H9 (cell line): ENCODE data around the gene SCFD2. TPM values are rescaled to one million over a fixed set of nuclear protein-coding genes. Genes with fewer than 3 reads are reported as not detected.

Experiments
- DNase-seq: peaks from one replicate; pipeline ENCODE4 v3.0.0-alpha.2; 2017
- H2AFZ ChIP-seq: one replicate; pipeline ENCODE4 v1.6.1; 2013; ENCODE audit warnings: mild to moderate bottlenecking, low read length, control low read depth, moderate library complexity
- H2AK5ac ChIP-seq: 2 replicates; pipeline ENCODE4 v1.6.1; 2013; ENCODE audit warnings: low read length, control low read depth, mixed read lengths; ENCODE audit not compliant: insufficient read length
- H2BK120ac ChIP-seq: one replicate; pipeline ENCODE4 v1.6.1; 2013; ENCODE audit warnings: low read depth, mild to moderate bottlenecking, low read length, control low read depth, inconsistent platforms; ENCODE audit not compliant: poor library complexity, severe bottlenecking
- H2BK12ac ChIP-seq: 2 replicates; pipeline ENCODE4 v1.6.1; 2013; ENCODE audit warnings: low read length, control low read depth, mixed read lengths, low read depth; ENCODE audit not compliant: insufficient read length
- H2BK15ac ChIP-seq: 2 replicates; pipeline ENCODE4 v1.6.1; 2013; ENCODE audit warnings: low read depth, low read length, control low read depth
- H2BK20ac ChIP-seq: one replicate; pipeline ENCODE4 v1.6.1; 2013; ENCODE audit warnings: low read depth, mild to moderate bottlenecking, low read length, control low read depth, inconsistent platforms; ENCODE audit not compliant: poor library complexity, severe bottlenecking
- H2BK5ac ChIP-seq: 2 replicates; pipeline ENCODE4 v1.6.1; 2013; ENCODE audit warnings: low read length, control low read depth, mixed read lengths; ENCODE audit not compliant: insufficient read length
- H3K14ac ChIP-seq: 2 replicates; pipeline ENCODE4 v1.6.1; 2013; ENCODE audit warnings: low read length, control low read depth; ENCODE audit not compliant: insufficient read depth
- H3K18ac ChIP-seq: 2 replicates; pipeline ENCODE4 v1.6.1; 2013; ENCODE audit warnings: low read depth, mild to moderate bottlenecking, mixed read lengths, low read length, control low read depth; ENCODE audit not compliant: insufficient read length
- H3K23ac ChIP-seq: 2 replicates; pipeline ENCODE4 v1.6.1; 2013; ENCODE audit warnings: low read length, control low read depth, mixed read lengths, low read depth; ENCODE audit not compliant: insufficient read length
- H3K23me2 ChIP-seq: 2 replicates; pipeline ENCODE4 v1.6.1; 2013; ENCODE audit warnings: low read depth, mild to moderate bottlenecking, mixed read lengths, low read length, control low read depth; ENCODE audit not compliant: insufficient read length, poor library complexity, severe bottlenecking
- H3K27ac ChIP-seq: 2 replicates; pipeline ENCODE4 v1.5.1; 2013; ENCODE audit warnings: low read length, control low read depth, mixed read lengths, low read depth; ENCODE audit not compliant: insufficient read length
- H3K27me3 ChIP-seq: 2 replicates; pipeline ENCODE4 v1.6.1; 2013; ENCODE audit warnings: low read length, control low read depth, inconsistent platforms; ENCODE audit not compliant: insufficient read depth
- H3K4ac ChIP-seq: 2 replicates; pipeline ENCODE4 v1.6.1; 2013; ENCODE audit warnings: low read depth, mild to moderate bottlenecking, control low read depth, inconsistent platforms, low read length, moderate library complexity
- H3K4me1 ChIP-seq: 2 replicates; pipeline ENCODE4 v1.6.1; 2013; ENCODE audit warnings: low read length, control low read depth, inconsistent platforms; ENCODE audit not compliant: insufficient read depth
- H3K4me2 ChIP-seq: 2 replicates; pipeline ENCODE4 v1.6.1; 2013; ENCODE audit warnings: low read length, control low read depth, mixed read lengths; ENCODE audit not compliant: insufficient read length, insufficient read depth
- H3K56ac ChIP-seq: 2 replicates; pipeline ENCODE4 v1.6.1; 2013; ENCODE audit warnings: low read depth, mild to moderate bottlenecking, mixed read lengths, low read length, control low read depth; ENCODE audit not compliant: insufficient read length
- H3K79me1 ChIP-seq: 2 replicates; pipeline ENCODE4 v1.6.1; 2013; ENCODE audit warnings: low read depth, mild to moderate bottlenecking, moderate library complexity, low read length, control low read depth, inconsistent platforms; ENCODE audit not compliant: insufficient read depth, poor library complexity, severe bottlenecking
- H3K79me2 ChIP-seq: 2 replicates; pipeline ENCODE4 v1.6.1; 2013; ENCODE audit warnings: low read length, control low read depth, inconsistent platforms; ENCODE audit not compliant: insufficient read depth
- H3K9ac ChIP-seq: 2 replicates; pipeline ENCODE4 v1.6.1; 2013; ENCODE audit warnings: low read length, control low read depth, mixed read lengths; ENCODE audit not compliant: insufficient read length; ENCODE audit errors: extremely low read depth
- H3K9me3 ChIP-seq: one replicate; pipeline ENCODE4 v1.6.1; 2013; ENCODE audit warnings: low read depth, low read length, inconsistent platforms; ENCODE audit not compliant: control insufficient read depth
- H3T11ph ChIP-seq: one replicate; pipeline ENCODE4 v1.6.1; 2013; ENCODE audit warnings: mild to moderate bottlenecking, low read length, control low read depth, inconsistent platforms
- H4K20me1 ChIP-seq: one replicate; pipeline ENCODE4 v1.6.1; 2013; ENCODE audit not compliant: control insufficient read depth, insufficient read length, insufficient read depth
- H4K5ac ChIP-seq: 2 replicates; pipeline ENCODE4 v1.6.1; 2013; ENCODE audit warnings: low read depth, mild to moderate bottlenecking, mixed read lengths, low read length, control low read depth; ENCODE audit not compliant: insufficient read length
- H4K8ac ChIP-seq: replicated peaks from 2 replicates; pipeline ENCODE4 v1.6.1; 2013; ENCODE audit warnings: low read length, control low read depth, mixed read lengths, low read depth; ENCODE audit not compliant: insufficient read length
- H4K91ac ChIP-seq: 2 replicates; pipeline ENCODE4 v1.6.1; 2013; ENCODE audit warnings: low read depth, mild to moderate bottlenecking, moderate library complexity, mixed read lengths, low read length, control low read depth; ENCODE audit not compliant: insufficient read length
- H3K27ac Mint-ChIP-seq, 3 experiments: 2 replicates in 2 of 3; 3 replicates in 1 of 3; pipeline ENCODE4 v1.8.0; 2020 to 2021; ENCODE audit warnings: mixed read lengths in 3 of 3, mild to moderate bottlenecking in 1 of 3, moderate library complexity in 1 of 3
- H3K27me3 Mint-ChIP-seq: 2 replicates; pipeline ENCODE4 v1.8.0; 2021; ENCODE audit warnings: low read depth, mild to moderate bottlenecking, moderate library complexity, mixed read lengths
- H3K36me3 Mint-ChIP-seq, 3 experiments: 2 replicates in 2 of 3; 3 replicates in 1 of 3; pipeline ENCODE4 v1.8.0; 2020 to 2021; ENCODE audit warnings: low read depth in 3 of 3, mixed read lengths in 3 of 3; ENCODE audit not compliant: insufficient read depth in 1 of 3
- H3K4me1 Mint-ChIP-seq, 2 experiments: 2 replicates each; pipeline ENCODE4 v1.8.0; 2020; ENCODE audit warnings: mixed read lengths in 2 of 2
- H3K4me3 Mint-ChIP-seq, 2 experiments: 2 replicates in 1 of 2; 3 replicates in 1 of 2; pipeline ENCODE4 v1.8.0; 2020 to 2021; ENCODE audit warnings: mild to moderate bottlenecking in 2 of 2, mixed read lengths in 2 of 2, moderate library complexity in 1 of 2
- H3K9me3 Mint-ChIP-seq, 2 experiments: 2 replicates in 1 of 2; 3 replicates in 1 of 2; pipeline ENCODE4 v1.8.0; 2020; ENCODE audit warnings: mild to moderate bottlenecking in 2 of 2, mixed read lengths in 2 of 2, moderate library complexity in 1 of 2
- WGBS: extraction: QIAGEN DNeasy Blood & Tissue Kit; methylation state at CpG from one replicate; pipeline ENCODE4 v1.1.7; 2013; ENCODE audit warnings: missing lambda C conversion rate, low lambda C conversion rate, mixed read lengths; ENCODE audit not compliant: insufficient read length; ENCODE audit errors: extremely low coverage; 5-methylcytosine and 5-hydroxymethylcytosine counted together
- total RNA-seq: library from RNA; stranded (reverse); gene quantifications from 2 replicates; pipeline ENCODE4 v1.2.1, GENCODE V29; 2021
- TF ChIP-seq, protein P1 (sequence below): fragments of 200-600 bp; sonication (generic); conservative IDR thresholded peaks from 3 replicates; pipeline ENCODE4 v1.8.0; 2021; ENCODE audit warnings: antibody characterized with exemption, mild to moderate bottlenecking

The SCFD2 gene
- total RNA-seq, 1 experiment from 2014 or later = 10.1 TPM

DNA sequence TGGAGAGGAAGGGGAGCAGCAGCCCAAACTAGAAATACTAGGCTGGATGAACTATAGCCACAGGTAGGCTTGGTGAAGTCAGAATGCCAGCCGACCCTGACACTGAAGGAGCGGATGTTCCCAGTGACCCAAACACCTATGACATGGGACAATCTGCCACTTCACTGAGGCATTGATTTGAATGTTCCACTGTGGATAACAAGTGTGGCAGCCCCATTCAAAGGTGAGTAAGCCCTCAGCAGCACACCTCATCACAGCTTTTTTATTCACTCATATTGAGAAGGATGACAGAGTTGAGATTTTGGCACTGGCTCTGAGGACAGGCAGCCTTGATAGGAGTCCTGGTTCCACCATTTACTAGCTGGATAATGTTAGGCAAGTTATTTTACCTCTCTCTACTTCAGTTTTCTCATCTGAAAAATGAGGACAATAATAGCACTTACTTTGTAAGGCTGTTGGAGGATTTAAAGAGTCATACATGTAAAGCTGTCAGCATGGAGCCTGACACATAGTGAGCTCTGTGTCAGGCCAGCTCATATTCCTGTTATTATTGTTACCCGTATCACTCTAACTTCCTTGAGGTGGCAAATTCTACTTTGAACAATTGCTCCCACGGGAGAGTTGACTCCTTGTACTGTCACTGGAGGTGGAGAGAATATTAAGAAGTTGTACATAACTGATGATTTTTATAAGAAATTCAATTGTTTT, 389.2 kb downstream of the SCFD2 start:
- no peak overlapping the region for H3K9ac ChIP-seq
- no peaks in the 10 kb centered on the region for H3K23me2 ChIP-seq
- H2BK15ac ChIP-seq = no peak overlapping the region
- H3K27me3 ChIP-seq = no peaks in the 10 kb centered on the region
- Mint-ChIP-seq H3K36me3 (no peaks in the 10 kb centered on the region; a peak in 3 of 7 replicates), H3K9me3 (peaks cover 4 to 7% of the 10 kb centered on the region in 2 experiments; a peak in 3 of 5 replicates), H3K27me3 (no peaks in the 10 kb centered on the region), H3K4me3 (no peak overlapping the region), H3K27ac (no peak overlapping the region; a peak in 1 of 7 replicates), H3K4me1 (peaks cover 3 to 6% of the 10 kb centered on the region in 2 experiments; a peak in 3 of 4 replicates)
- H3K9me3 ChIP-seq = no peaks in the 10 kb centered on the region
- no peaks in the 10 kb centered on the region for H3K79me2 ChIP-seq
- H3K4ac ChIP-seq = no peak overlapping the region
- H3K79me1 ChIP-seq = no peaks in the 10 kb centered on the region
- no peak overlapping the region for H4K91ac ChIP-seq
- no peak overlapping the region for H4K8ac ChIP-seq
- H3K23ac ChIP-seq = no peak overlapping the region
- H3K56ac ChIP-seq = no peak overlapping the region
- no peak overlapping the region for H2BK20ac ChIP-seq
- WGBS = no CpG with 5 or more reads among the region's 4 CpGs
- H4K20me1 ChIP-seq = no peaks in the 10 kb centered on the region
- H3K14ac ChIP-seq = no peak overlapping the region; the same call in 1 of the 2 replicates
- no peak overlapping the region for H3T11ph ChIP-seq
- no peak overlapping the region for H3K27ac ChIP-seq
- no peak overlapping the region for H2BK5ac ChIP-seq
- no peak overlapping the region for H4K5ac ChIP-seq
- H2AK5ac ChIP-seq = no peak overlapping the region
- H3K4me2 ChIP-seq = no peak overlapping the region
- H2AFZ ChIP-seq = no peak overlapping the region
- H3K4me1 ChIP-seq = no peaks in the 10 kb centered on the region
- H3K18ac ChIP-seq = no peak overlapping the region
- H2BK120ac ChIP-seq = no peak overlapping the region
- TF ChIP-seq, protein P1, sequence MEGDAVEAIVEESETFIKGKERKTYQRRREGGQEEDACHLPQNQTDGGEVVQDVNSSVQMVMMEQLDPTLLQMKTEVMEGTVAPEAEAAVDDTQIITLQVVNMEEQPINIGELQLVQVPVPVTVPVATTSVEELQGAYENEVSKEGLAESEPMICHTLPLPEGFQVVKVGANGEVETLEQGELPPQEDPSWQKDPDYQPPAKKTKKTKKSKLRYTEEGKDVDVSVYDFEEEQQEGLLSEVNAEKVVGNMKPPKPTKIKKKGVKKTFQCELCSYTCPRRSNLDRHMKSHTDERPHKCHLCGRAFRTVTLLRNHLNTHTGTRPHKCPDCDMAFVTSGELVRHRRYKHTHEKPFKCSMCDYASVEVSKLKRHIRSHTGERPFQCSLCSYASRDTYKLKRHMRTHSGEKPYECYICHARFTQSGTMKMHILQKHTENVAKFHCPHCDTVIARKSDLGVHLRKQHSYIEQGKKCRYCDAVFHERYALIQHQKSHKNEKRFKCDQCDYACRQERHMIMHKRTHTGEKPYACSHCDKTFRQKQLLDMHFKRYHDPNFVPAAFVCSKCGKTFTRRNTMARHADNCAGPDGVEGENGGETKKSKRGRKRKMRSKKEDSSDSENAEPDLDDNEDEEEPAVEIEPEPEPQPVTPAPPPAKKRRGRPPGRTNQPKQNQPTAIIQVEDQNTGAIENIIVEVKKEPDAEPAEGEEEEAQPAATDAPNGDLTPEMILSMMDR = no peak
- DNase-seq = no peak
- H2BK12ac ChIP-seq = no peak overlapping the region
